Activated CD4-positive, alpha-beta T cell treated with anti-CD3 and anti-CD28 coated beads, Interleukin-2, amount 50 U/mL, for 24 hours (primary cell): ENCODE data around the gene MACROD2.

Experiments used
- DNase-seq, 2 donors: peaks; one replicate each; pipeline ENCODE4 v3.0.0-alpha.2; 2020; ENCODE audit warnings: low read depth in 1 of 2, low spot score in 1 of 2

The MACROD2 gene

GRCh38 chr20:14732996-14733395 is 737.7 kb downstream of the MACROD2 start:
- no peak for DNase-seq

GRCh38 chr20:14740380-14740779 is 745.1 kb downstream of the MACROD2 start:
- DNase-seq: no peak

- no peak for DNase-seq
These were observed 746.3 kb downstream of the MACROD2 start for GRCh38 chr20:14741616-14742015.

GRCh38 chr20:14744723-14745122 is 749.4 kb downstream of the MACROD2 start:
- no peak for DNase-seq

- no peak for DNase-seq
These were observed 750.5 kb downstream of the MACROD2 start for GRCh38 chr20:14745830-14746229.

- no peak for DNase-seq
These were observed 755.9 kb downstream of the MACROD2 start for GRCh38 chr20:14751191-14751590.

- no peak for DNase-seq
These were observed 762.4 kb downstream of the MACROD2 start for GRCh38 chr20:14757728-14758127.

GRCh38 chr20:14758356-14758755 is 763.0 kb downstream of the MACROD2 start:
- DNase-seq: no peak

GRCh38 chr20:14759979-14760378 is 764.7 kb downstream of the MACROD2 start:
- DNase-seq: no peak

GRCh38 chr20:14761903-14762302 is 766.6 kb downstream of the MACROD2 start:
- no peak for DNase-seq

- DNase-seq: no peak
These were observed 769.4 kb downstream of the MACROD2 start for GRCh38 chr20:14764511-14765369.

GRCh38 chr20:14765370-14765701 is 770.0 kb downstream of the MACROD2 start:
- DNase-seq: no peak

GRCh38 chr20:14773486-14773885 is 778.2 kb downstream of the MACROD2 start:
- no peak for DNase-seq

GRCh38 chr20:14775778-14776177 is 780.5 kb downstream of the MACROD2 start:
- no peak for DNase-seq

GRCh38 chr20:14777591-14777990 is 782.3 kb downstream of the MACROD2 start:
- no peak for DNase-seq

- no peak for DNase-seq
These were observed 782.8 kb downstream of the MACROD2 start for GRCh38 chr20:14778096-14778495.

- DNase-seq: no peak
These were observed 783.6 kb downstream of the MACROD2 start for GRCh38 chr20:14778875-14779274.

- no peak for DNase-seq
These were observed 785.2 kb downstream of the MACROD2 start for GRCh38 chr20:14780508-14780907.

GRCh38 chr20:14782731-14783130 is 787.4 kb downstream of the MACROD2 start:
- DNase-seq: no peak

- no peak for DNase-seq
These were observed 788.5 kb downstream of the MACROD2 start for GRCh38 chr20:14783766-14784165.

- no peak for DNase-seq
These were observed 789.9 kb downstream of the MACROD2 start for GRCh38 chr20:14785065-14785743.

GRCh38 chr20:14790190-14790589 is 794.9 kb downstream of the MACROD2 start:
- no peak for DNase-seq
